HCT116 (cell line): ENCODE data around the gene TMPRSS9. TPM values are rescaled to one million over a fixed set of nuclear protein-coding genes. Genes with fewer than 3 reads are reported as not detected.

Experiments used
- ATAC-seq: fragments of 200-7000 bp; cut with Tn5 transposase; 2 replicates; pipeline ENCODE4 v1.9.1; 2020; ENCODE audit warnings: mild to moderate bottlenecking, moderate library complexity
- BruUV-seq: library from RNA; stranded (reverse); fragments of 400-500 nt; replicated peaks from 2 replicates; lab custom pipeline; 2021; lab: Mats Ljungman, UMichigan
- CTCF ChIA-PET: fragments of 300-600 bp; sonication (Branson Sonifier 250); formaldehyde crosslinking; loops from one replicate; lab custom pipeline; 2021; ENCODE audit warnings: antibody characterized with exemption; lab: Charles Lee
- POLR2A ChIA-PET: fragments of 300-600, 350-600 bp; sonication (Branson Sonifier 250); formaldehyde crosslinking; loops from one replicate; lab custom pipeline; 2021; ENCODE audit warnings: antibody characterized with exemption; lab: Charles Lee
- RAD21 ChIA-PET, 2 experiments: fragments of 300-600 bp; sonication (Branson Sonifier 250); formaldehyde crosslinking; loops; one replicate each; lab custom pipeline; 2023; ENCODE audit warnings: low total read pairs in 2 of 2; ENCODE audit not compliant: uncharacterized antibody in 2 of 2, unreplicated experiment in 2 of 2, low non-redundant PET in 1 of 2; lab: Charles Lee
- DNase-seq: peaks from one replicate; pipeline ENCODE4 v3.0.0-alpha.2; 2010; ENCODE audit warnings: low read depth, low spot score
- H2AFZ ChIP-seq: fragments of 200-600 bp; shearing (Covaris generic), sonication (generic); 2 replicates; pipeline ENCODE4 v1.6.1; 2017; ENCODE audit warnings: low read depth, mixed run types, mixed read lengths, antibody characterized with exemption, low read length; ENCODE audit not compliant: poor library complexity, severe bottlenecking
- H3K27ac ChIP-seq: 2 replicates; pipeline ENCODE4 v1.5.1; 2012; ENCODE audit warnings: low read depth, low read length
- H3K27me3 ChIP-seq: fragments of 200-600 bp; sonication (generic); 2 replicates; pipeline ENCODE4 v1.6.1; 2016; ENCODE audit warnings: mixed run types, low read length, mixed read lengths; ENCODE audit not compliant: insufficient read depth
- H3K36me3 ChIP-seq, 2 experiments: fragments of 200-500 bp in 1 of 2; fragments of 200-600 bp in 1 of 2; sonication (Bioruptor generic) in 1 of 2; sonication (generic) in 1 of 2; 2 replicates each; pipeline versions ENCODE4 v1.5.1 to v1.6.1; 2014 to 2016; ENCODE audit warnings: low read length in 2 of 2, inconsistent platforms in 1 of 2, mixed read lengths in 1 of 2, mixed run types in 1 of 2; ENCODE audit not compliant: insufficient read depth in 2 of 2, control insufficient read depth in 1 of 2
- H3K4me1 ChIP-seq, 2 experiments: fragments of 200-600 bp in 1 of 2; sonication (generic) in 1 of 2; 2 replicates each; pipeline versions ENCODE4 v1.5.1 to v1.6.1; 2012 to 2017; ENCODE audit warnings: low read length in 2 of 2, inconsistent platforms in 1 of 2, mild to moderate bottlenecking in 1 of 2, mixed read lengths in 1 of 2, mixed run types in 1 of 2, moderate library complexity in 1 of 2; ENCODE audit not compliant: insufficient read depth in 2 of 2, control insufficient read depth in 1 of 2
- H3K4me2 ChIP-seq: fragments of 200-600 bp; sonication (generic); 2 replicates; pipeline ENCODE4 v1.6.1; 2017; ENCODE audit warnings: mixed run types, low read length, mixed read lengths
- H3K4me3 ChIP-seq, 2 experiments: fragments of 200-600 bp in 1 of 2; sonication (generic) in 1 of 2; replicated peaks in 1 of 2; 2 replicates each; pipeline ENCODE4 v1.5.1; 2011 to 2016; ENCODE audit warnings: low read length in 2 of 2, control low read depth in 1 of 2, low read depth in 1 of 2, mild to moderate bottlenecking in 1 of 2, mixed read lengths in 1 of 2, mixed run types in 1 of 2
- H3K79me2 ChIP-seq: fragments of 200-600 bp; sonication (generic); 2 replicates; pipeline ENCODE4 v1.6.1; 2017; ENCODE audit warnings: mild to moderate bottlenecking, mixed run types, low read length, moderate library complexity, mixed read lengths; ENCODE audit not compliant: insufficient read depth
- H3K9ac ChIP-seq: fragments of 200-600 bp; sonication (generic); 2 replicates; pipeline ENCODE4 v1.6.1; 2016; ENCODE audit warnings: low read length, mixed read lengths
- H3K9me2 ChIP-seq: fragments of 200-600 bp; sonication (generic), shearing (Covaris generic); 2 replicates; pipeline ENCODE4 v1.6.1; 2017; ENCODE audit warnings: mixed run types, mild to moderate bottlenecking, moderate library complexity; ENCODE audit not compliant: insufficient read depth
- H3K9me3 ChIP-seq, 2 experiments: fragments of 200-500 bp in 1 of 2; fragments of 200-600 bp in 1 of 2; sonication (Bioruptor generic) in 1 of 2; sonication (generic) in 1 of 2; 2 replicates each; pipeline ENCODE4 v1.6.1; 2014 to 2017; ENCODE audit warnings: low read length in 2 of 2, mixed read lengths in 2 of 2, inconsistent platforms in 1 of 2, low read depth in 1 of 2, mild to moderate bottlenecking in 1 of 2, mixed run types in 1 of 2, moderate library complexity in 1 of 2; ENCODE audit not compliant: control insufficient read depth in 1 of 2, insufficient read depth in 1 of 2
- H4K20me1 ChIP-seq: fragments of 200-600 bp; sonication (generic), shearing (Covaris generic); 2 replicates; pipeline ENCODE4 v1.6.1; 2017; ENCODE audit warnings: mixed run types, mild to moderate bottlenecking, moderate library complexity; ENCODE audit not compliant: insufficient read depth
- EGR1 ChIP-seq: IDR thresholded peaks from 2 replicates; pipeline ENCODE4 v1.6.1; 2012; ENCODE audit warnings: low read depth
- ELF1 ChIP-seq: IDR thresholded peaks from 2 replicates; pipeline ENCODE4 v1.6.1; 2012; ENCODE audit warnings: low read depth, borderline replicate concordance
- EZH2 ChIP-seq: fragments of 200-600 bp; sonication (generic); IDR thresholded peaks from 2 replicates; pipeline ENCODE4 v1.6.1; 2017; ENCODE audit warnings: antibody characterized with exemption, mixed run types
- EZH2phosphoT487 ChIP-seq: fragments of 200-600 bp; IDR thresholded peaks from 2 replicates; pipeline ENCODE4 v1.6.1; 2018; ENCODE audit warnings: antibody characterized with exemption, borderline replicate concordance
- FOSL1 ChIP-seq: IDR thresholded peaks from 2 replicates; pipeline ENCODE4 v1.6.1; 2012; ENCODE audit warnings: low read depth
- POLR2A ChIP-seq: IDR thresholded peaks from 2 replicates; pipeline ENCODE4 v1.7.0; 2011; ENCODE audit warnings: borderline replicate concordance; ENCODE audit not compliant: insufficient read depth, insufficient read length; ENCODE audit errors: extremely low read depth
- POLR2AphosphoS5 ChIP-seq: IDR thresholded peaks from 2 replicates; pipeline ENCODE4 v1.6.1; 2011; ENCODE audit warnings: mild to moderate bottlenecking, low read depth, low read length, moderate library complexity
- ZFX ChIP-seq: fragments of 450-650 bp; IDR thresholded peaks from 2 replicates; pipeline ENCODE4 v1.6.1; 2017
- ZNF274 ChIP-seq: fragments of 200-500 bp; sonication (Bioruptor generic); IDR thresholded peaks from 2 replicates; pipeline ENCODE4 v1.6.1; 2014; ENCODE audit warnings: mild to moderate bottlenecking, low read depth, low read length, inconsistent platforms
- intact Hi-C: fragments of 100-400 bp; cut with micrococcal nuclease; formaldehyde crosslinking; loops from 2 replicates; pipeline ENCODE4 v1.10.0; 2022
- total RNA-seq: library from RNA; stranded (reverse); gene quantifications from one replicate; pipeline ENCODE4 v1.2.1, GENCODE V29; 2021; ENCODE audit not compliant: unreplicated experiment
- TF ChIP-seq, protein P1 (sequence below), 3 experiments: fragments of 200-600 bp in 1 of 3; sonication (generic) in 1 of 3; IDR thresholded peaks in 2 of 3; conservative IDR thresholded peaks in 1 of 3; 2 replicates each; pipeline ENCODE4 v1.5.1; 2012 to 2017; ENCODE audit warnings: low read depth in 2 of 3, low read length in 2 of 3, antibody characterized with exemption in 1 of 3, borderline replicate concordance in 1 of 3, control low read depth in 1 of 3, mild to moderate bottlenecking in 1 of 3, mixed read lengths in 1 of 3, mixed run types in 1 of 3, moderate library complexity in 1 of 3; ENCODE audit not compliant: insufficient read depth in 1 of 3
- TF ChIP-seq, protein P2 (sequence below): IDR thresholded peaks from 2 replicates; pipeline ENCODE4 v1.6.1; 2012
- TF ChIP-seq, protein P3 (sequence below): IDR thresholded peaks from 2 replicates; pipeline ENCODE4 v1.6.1; 2012

The TMPRSS9 gene
- total RNA-seq, 1 experiment from 2014 or later, result not detected

DNA sequence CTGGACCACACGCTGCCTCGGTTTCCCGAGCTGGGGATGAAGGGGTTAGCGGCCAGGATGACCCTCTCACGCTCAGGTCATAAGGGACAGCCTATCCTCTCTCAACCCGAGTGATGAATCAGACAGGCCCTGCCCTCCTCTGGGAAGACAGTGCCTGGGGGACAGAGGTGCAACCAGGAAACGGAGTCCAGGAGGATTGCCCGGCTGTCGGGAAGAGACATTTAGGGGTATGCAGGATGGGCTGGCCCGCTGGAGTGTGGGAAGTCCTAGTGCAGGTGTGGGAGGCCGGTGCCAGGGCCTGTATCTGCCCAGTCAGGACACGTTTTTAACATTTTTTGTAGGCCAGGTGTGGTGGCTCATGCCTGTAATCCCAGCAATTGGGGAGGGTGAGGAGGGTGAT is 40.0 kb upstream of the TMPRSS9 start (continued):
- TF ChIP-seq, protein P1, sequence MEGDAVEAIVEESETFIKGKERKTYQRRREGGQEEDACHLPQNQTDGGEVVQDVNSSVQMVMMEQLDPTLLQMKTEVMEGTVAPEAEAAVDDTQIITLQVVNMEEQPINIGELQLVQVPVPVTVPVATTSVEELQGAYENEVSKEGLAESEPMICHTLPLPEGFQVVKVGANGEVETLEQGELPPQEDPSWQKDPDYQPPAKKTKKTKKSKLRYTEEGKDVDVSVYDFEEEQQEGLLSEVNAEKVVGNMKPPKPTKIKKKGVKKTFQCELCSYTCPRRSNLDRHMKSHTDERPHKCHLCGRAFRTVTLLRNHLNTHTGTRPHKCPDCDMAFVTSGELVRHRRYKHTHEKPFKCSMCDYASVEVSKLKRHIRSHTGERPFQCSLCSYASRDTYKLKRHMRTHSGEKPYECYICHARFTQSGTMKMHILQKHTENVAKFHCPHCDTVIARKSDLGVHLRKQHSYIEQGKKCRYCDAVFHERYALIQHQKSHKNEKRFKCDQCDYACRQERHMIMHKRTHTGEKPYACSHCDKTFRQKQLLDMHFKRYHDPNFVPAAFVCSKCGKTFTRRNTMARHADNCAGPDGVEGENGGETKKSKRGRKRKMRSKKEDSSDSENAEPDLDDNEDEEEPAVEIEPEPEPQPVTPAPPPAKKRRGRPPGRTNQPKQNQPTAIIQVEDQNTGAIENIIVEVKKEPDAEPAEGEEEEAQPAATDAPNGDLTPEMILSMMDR (IDR thresholded peaks at IDR 0.05 in 2 of 3, conservative IDR thresholded peaks at IDR 0.05 in 1 of 3; ENCODE audit: borderline replicate concordance in 1 of 3, insufficient read depth in 1 of 3, low read depth in 2 of 3, low read length in 2 of 3), result no peak
- TF ChIP-seq ELF1, result no peak

DNA sequence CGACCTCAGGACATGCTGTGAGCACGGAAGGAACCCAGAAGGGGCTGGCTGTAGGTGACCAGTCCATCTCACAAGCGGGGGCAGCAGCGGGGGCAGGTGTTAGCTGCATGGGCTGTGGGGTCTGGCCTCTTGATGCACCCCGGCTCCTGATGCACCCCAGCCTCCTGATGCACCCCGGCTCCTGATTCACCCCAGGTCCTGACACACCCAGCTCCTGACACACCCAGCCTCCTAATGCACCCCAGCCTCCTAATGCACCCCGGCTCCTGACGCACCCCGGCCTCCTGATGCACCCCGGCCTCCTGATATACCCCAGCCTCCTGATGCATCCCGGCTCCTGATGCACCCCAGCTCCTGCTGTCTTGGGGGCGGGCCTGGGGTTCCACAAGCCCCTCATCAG is 39.1 kb upstream of the TMPRSS9 start:
- no peaks in the 10 kb centered on the region for H3K9me2 ChIP-seq

DNA sequence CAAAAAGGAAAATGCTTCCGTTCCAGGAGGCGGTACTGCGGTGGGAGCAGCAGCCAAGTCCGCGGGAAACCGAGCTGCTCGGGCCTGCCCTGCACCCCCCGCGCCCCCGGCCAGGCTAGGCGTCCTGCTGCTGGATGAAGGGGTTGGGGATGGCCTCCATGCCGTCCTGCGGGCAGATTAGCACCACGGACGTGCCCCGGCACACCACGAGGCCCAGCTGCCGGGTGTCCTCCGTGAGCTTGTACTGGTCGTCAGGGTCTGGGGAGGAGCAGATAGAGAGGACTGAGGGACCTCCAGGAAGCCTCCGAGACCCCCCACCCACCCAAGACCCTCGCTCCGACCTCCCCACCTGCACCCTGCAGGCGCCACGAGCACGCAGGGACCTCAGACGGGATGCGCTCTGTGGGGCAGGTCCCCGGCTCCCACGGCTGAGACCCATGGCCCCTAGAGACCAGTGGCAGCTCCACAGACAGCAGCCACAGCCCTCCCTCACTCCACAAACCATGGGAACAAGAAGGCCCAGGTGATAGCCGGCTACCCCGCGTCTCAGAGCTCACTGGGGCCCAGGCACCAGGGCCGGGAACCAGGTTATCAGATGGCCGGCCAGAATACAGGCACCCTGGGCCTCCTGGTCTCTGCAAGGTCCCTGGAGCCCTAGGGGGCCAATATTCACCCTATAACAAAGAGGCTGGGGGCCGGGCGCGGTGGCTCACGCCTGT is 38.3 kb upstream of the TMPRSS9 start:
- DNase-seq, result no peak
- POLR2A ChIA-PET, result no interaction called here
- ATAC-seq, result no peak
- Histone ChIP-seq H4K20me1 (no peaks in the 10 kb centered on the region), H3K9me2 (no peaks in the 10 kb centered on the region), H3K79me2 (peaks cover 17% of the 10 kb centered on the region), H3K4me1 (no peaks in the 10 kb centered on the region; a peak in 1 of 4 replicates), H3K4me3 (no peak overlapping the region), H3K9me3 (no peaks in the 10 kb centered on the region), H3K27me3 (no peaks in the 10 kb centered on the region), H3K27ac (no peak overlapping the region), H3K4me2 (no peak overlapping the region)
- CTCF ChIA-PET, result no interaction called here
- no TSS peak for BruUV-seq
- TF ChIP-seq ZNF274, result no peak
- no peak for TF ChIP-seq EZH2phosphoT487
- no peak for TF ChIP-seq ELF1
- no peak for TF ChIP-seq EGR1
- TF ChIP-seq POLR2A, result no peak
- TF ChIP-seq, protein P2, sequence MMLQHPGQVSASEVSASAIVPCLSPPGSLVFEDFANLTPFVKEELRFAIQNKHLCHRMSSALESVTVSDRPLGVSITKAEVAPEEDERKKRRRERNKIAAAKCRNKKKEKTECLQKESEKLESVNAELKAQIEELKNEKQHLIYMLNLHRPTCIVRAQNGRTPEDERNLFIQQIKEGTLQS, result no peak
- TF ChIP-seq, protein P3, sequence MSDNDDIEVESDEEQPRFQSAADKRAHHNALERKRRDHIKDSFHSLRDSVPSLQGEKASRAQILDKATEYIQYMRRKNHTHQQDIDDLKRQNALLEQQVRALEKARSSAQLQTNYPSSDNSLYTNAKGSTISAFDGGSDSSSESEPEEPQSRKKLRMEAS, result no peak
- TF ChIP-seq EZH2, result no peak
- TF ChIP-seq, protein P1 (IDR thresholded peaks at IDR 0.05 in 2 of 3, conservative IDR thresholded peaks at IDR 0.05 in 1 of 3; ENCODE audit: borderline replicate concordance in 1 of 3, insufficient read depth in 1 of 3, low read depth in 2 of 3, low read length in 2 of 3), result no peak
- TF ChIP-seq ZFX, result no peak
- TF ChIP-seq, all 23 proteins: peak for 0
- RAD21 ChIA-PET, result interaction anchor here in 1 of 2 experiments (0.6 kb wide), 1 partner anchor 467 kb away, joined by 3 read pairs; no protein-coding TSS in a partner anchor
- intact Hi-C loops, result no loop called here
- Histone ChIP-seq H3K9ac (no peak overlapping the region), H3K36me3 (peaks cover 5 to 6% of the 10 kb centered on the region in 2 experiments; a peak in 2 of 4 replicates), H2AFZ (no peak overlapping the region)

More for the DNA sequence above, 39.1 kb upstream of the TMPRSS9 start:
- H3K9ac ChIP-seq, result no peak overlapping the region
- intact Hi-C loops, result no loop called here
- no peaks in the 10 kb centered on the region for H3K4me1 ChIP-seq
- peaks cover 3 to 5% of the 10 kb centered on the region in 2 experiments; a peak in 2 of 4 replicates for H3K36me3 ChIP-seq
- ChIA-PET POLR2A (no interaction called here), CTCF (no interaction called here), RAD21 (no interaction called here)
- ATAC-seq (no peak), DNase-seq (no peak)
- no peak overlapping the region for H3K27ac ChIP-seq
- no peaks in the 10 kb centered on the region for H3K27me3 ChIP-seq
- no peak overlapping the region for H3K4me3 ChIP-seq
- no TSS peak for BruUV-seq
- no peaks in the 10 kb centered on the region for H4K20me1 ChIP-seq
- H3K4me2 ChIP-seq, result no peak overlapping the region
- H3K79me2 ChIP-seq, result peaks cover 9% of the 10 kb centered on the region
- no peaks in the 10 kb centered on the region for H3K9me3 ChIP-seq
- no peak overlapping the region for H2AFZ ChIP-seq
- TF ChIP-seq FOSL1 (no peak), POLR2AphosphoS5 (0 out of 2 replicates have a peak, but pooled peaks have one; percentile 17)
- TF ChIP-seq, all 23 proteins: peak for 1
